Body of pancreas (tissue), 4 donors: ENCODE measurements around the gene CABP1.

Experiments
- CTCF ChIP-seq, 7 experiments: fragments of 450-650 bp in 4 of 7; fragments of 200-600 bp in 3 of 7; sonication (generic) in 3 of 7; IDR thresholded peaks; one replicate each; pipeline ENCODE4 v1.5.1; 2016 to 2019; ENCODE audit warnings: antibody characterized with exemption in 7 of 7
- POLR2A ChIP-seq, 3 donors: fragments of 450-650 bp; IDR thresholded peaks; one replicate each; pipeline ENCODE4 v1.6.1; 2016; ENCODE audit warnings: antibody characterized with exemption in 3 of 3, mild to moderate bottlenecking in 2 of 3

- TF ChIP-seq CTCF (IDR thresholded peaks at IDR 0.05) (peak; percentile 24 to 46 (median 27)), POLR2A (IDR thresholded peaks at IDR 0.05) (no peak)
These were observed at the start of gene CABP1 for GRCh38 chr12:120639771-120640721.
